Measurements from ENCODE around the gene SPHKAP. TPM values are rescaled to one million over a fixed set of nuclear protein-coding genes. Genes with fewer than 3 reads are reported as not detected.

The SPHKAP gene
- total RNA-seq, 4 donors from 2014 or later, result 0.07 TPM; not detected in 3

GRCh38 chr2:228065686-228066085, 115.8 kb downstream of the SPHKAP start:
- no peaks in the 10 kb centered on the region for H3K27me3 ChIP-seq
- H3K4me3 ChIP-seq, result no peak overlapping the region
- H3K27ac ChIP-seq, result no peak overlapping the region
- TF ChIP-seq CTCF (IDR thresholded peaks at IDR 0.05) (no peak), POLR2A (IDR thresholded peaks at IDR 0.05) (no peak)
- no peaks in the 10 kb centered on the region for H3K4me1 ChIP-seq
- no peaks in the 10 kb centered on the region for H3K9me3 ChIP-seq
- intact Hi-C loops (cut with DNase I; ENCODE audit: low total_unique reads), result no loop called here
- DNase-seq, result no peak
- no peaks in the 10 kb centered on the region for H3K36me3 ChIP-seq

GRCh38 chr2:228064796-228065315, 116.6 kb downstream of the SPHKAP start:
- intact Hi-C loops (cut with DNase I; ENCODE audit: low total_unique reads), result no loop called here
- no peak overlapping the region for H3K27ac ChIP-seq

GRCh38 chr2:228064024-228064423, 117.5 kb downstream of the SPHKAP start:
- no peaks in the 10 kb centered on the region for H3K9me3 ChIP-seq
- no peaks in the 10 kb centered on the region for H3K36me3 ChIP-seq
- TF ChIP-seq CTCF (IDR thresholded peaks at IDR 0.05), result no peak
- TF ChIP-seq POLR2A (IDR thresholded peaks at IDR 0.05), result no peak
- H3K27ac ChIP-seq, result no peak overlapping the region
- intact Hi-C loops (cut with DNase I; ENCODE audit: low total_unique reads), result no loop called here
- no peak overlapping the region for H3K4me3 ChIP-seq
- no peak for DNase-seq
- H3K4me1 ChIP-seq, result no peaks in the 10 kb centered on the region
- H3K27me3 ChIP-seq, result no peaks in the 10 kb centered on the region

More at GRCh38 chr2:228064796-228065315, 116.6 kb downstream of the SPHKAP start:
- Histone ChIP-seq H3K9me3 (no peaks in the 10 kb centered on the region), H3K36me3 (no peaks in the 10 kb centered on the region), H3K4me3 (no peak overlapping the region), H3K27me3 (no peaks in the 10 kb centered on the region), H3K4me1 (no peaks in the 10 kb centered on the region)
- no peak for DNase-seq
- no peak for TF ChIP-seq CTCF (IDR thresholded peaks at IDR 0.05)
- TF ChIP-seq POLR2A (IDR thresholded peaks at IDR 0.05), result no peak

- TF ChIP-seq POLR2A (IDR thresholded peaks at IDR 0.05), result no peak
- TF ChIP-seq CTCF (IDR thresholded peaks at IDR 0.05), result no peak
- Histone ChIP-seq H3K4me3 (no peak overlapping the region), H3K4me1 (no peaks in the 10 kb centered on the region), H3K9me3 (no peaks in the 10 kb centered on the region), H3K27me3 (no peaks in the 10 kb centered on the region), H3K27ac (no peak overlapping the region), H3K36me3 (no peaks in the 10 kb centered on the region)
- no peak for DNase-seq
- intact Hi-C loops (cut with DNase I; ENCODE audit: low total_unique reads), result no loop called here
Measured at GRCh38 chr2:228063558-228063957, 117.9 kb downstream of the SPHKAP start.

GRCh38 chr2:228059735-228060134, 121.8 kb downstream of the SPHKAP start:
- Histone ChIP-seq H3K36me3 (no peaks in the 10 kb centered on the region), H3K4me3 (no peak overlapping the region), H3K9me3 (no peaks in the 10 kb centered on the region), H3K4me1 (no peaks in the 10 kb centered on the region), H3K27ac (no peak overlapping the region), H3K27me3 (no peaks in the 10 kb centered on the region)
- intact Hi-C loops (cut with DNase I; ENCODE audit: low total_unique reads), result no loop called here
- TF ChIP-seq POLR2A (IDR thresholded peaks at IDR 0.05) (no peak), CTCF (IDR thresholded peaks at IDR 0.05) (no peak)
- no peak for DNase-seq
